Aorta (tissue), 5 donors: ENCODE measurements around the gene SMARCE1. TPM values are rescaled to one million over a fixed set of nuclear protein-coding genes. Genes with fewer than 3 reads are reported as not detected.

ENCODE experiments used
- ATAC-seq: fragments of 200-7000 bp; cut with Tn5 transposase; one replicate; pipeline ENCODE4 v1.9.1; 2022; ENCODE audit warnings: moderate library complexity; ENCODE audit not compliant: low FRiP score
- DNase-seq, 2 donors: peaks; one replicate each; pipeline ENCODE4 v3.0.0-alpha.2; 2020
- H3K27ac ChIP-seq, 2 donors: one replicate each; pipeline ENCODE4 v1.5.1; 2013; ENCODE audit warnings: low read length in 2 of 2, mild to moderate bottlenecking in 2 of 2, moderate library complexity in 2 of 2, control low read depth in 1 of 2, inconsistent platforms in 1 of 2, low read depth in 1 of 2
- H3K27me3 ChIP-seq, 2 donors: one replicate each; pipeline ENCODE4 v1.6.1; 2013; ENCODE audit warnings: control low read depth in 1 of 2, low read length in 1 of 2, mild to moderate bottlenecking in 1 of 2, moderate library complexity in 1 of 2; ENCODE audit not compliant: insufficient read depth in 2 of 2, control insufficient read depth in 1 of 2
- H3K36me3 ChIP-seq, 2 donors: one replicate each; pipeline ENCODE4 v1.6.1; 2013; ENCODE audit warnings: control low read depth in 1 of 2, low read length in 1 of 2, mild to moderate bottlenecking in 1 of 2; ENCODE audit not compliant: insufficient read depth in 2 of 2, control insufficient read depth in 1 of 2
- H3K4me1 ChIP-seq, 2 donors: one replicate each; pipeline ENCODE4 v1.6.1; 2013; ENCODE audit warnings: low read length in 2 of 2, control low read depth in 1 of 2, mild to moderate bottlenecking in 1 of 2, moderate library complexity in 1 of 2; ENCODE audit not compliant: insufficient read depth in 2 of 2, control insufficient read depth in 1 of 2
- H3K4me3 ChIP-seq, 2 donors: one replicate each; pipeline ENCODE4 v1.5.1; 2013; ENCODE audit warnings: low read length in 2 of 2, control low read depth in 1 of 2, mild to moderate bottlenecking in 1 of 2
- H3K9me3 ChIP-seq: one replicate; pipeline ENCODE4 v1.6.1; 2013; ENCODE audit warnings: mild to moderate bottlenecking, low read length; ENCODE audit not compliant: control insufficient read depth
- WGBS, 2 donors: extraction: QIAGEN DNeasy Blood & Tissue Kit; methylation state at CpG; one replicate each; pipeline ENCODE4 v1.1.7; 2013; 5-methylcytosine and 5-hydroxymethylcytosine counted together
- intact Hi-C, 2 donors: fragments of 100-400 bp; cut with DNase I; formaldehyde crosslinking; loops; one replicate each; pipeline versions ENCODE4 v1.14.2 to v1.15.0; 2022
- polyA plus RNA-seq, 2 donors: library from polyadenylated mRNA; stranded (reverse); fragments of 200-250 nt; gene quantifications; one replicate each; pipeline ENCODE4 v1.2.3, GENCODE V29; 2013
- total RNA-seq, 2 donors: library from RNA; stranded (reverse); fragmentation: NEBNext Ultra II Directional; extraction: Animal tissue kit (Norgen Biotek cat#: 25700); gene quantifications; one replicate each; pipeline ENCODE4 v1.2.1, GENCODE V29; 2021
- donor health status: healthy with polysubstance abuse.
- donor health status: Bipolar disorder and iron deficiency.
- donor health status: DM: no; HTN: no; CAD: no.
- donor health status: DM: no; HTN: no; CAD: no.
- donor health status: DM: yes; HTN: yes; CAD: no.

SMARCE1 gene
- total and polyA plus RNA-seq, 4 donors, result 61.0 to 84.4 (median 76.2) TPM

DNA sequence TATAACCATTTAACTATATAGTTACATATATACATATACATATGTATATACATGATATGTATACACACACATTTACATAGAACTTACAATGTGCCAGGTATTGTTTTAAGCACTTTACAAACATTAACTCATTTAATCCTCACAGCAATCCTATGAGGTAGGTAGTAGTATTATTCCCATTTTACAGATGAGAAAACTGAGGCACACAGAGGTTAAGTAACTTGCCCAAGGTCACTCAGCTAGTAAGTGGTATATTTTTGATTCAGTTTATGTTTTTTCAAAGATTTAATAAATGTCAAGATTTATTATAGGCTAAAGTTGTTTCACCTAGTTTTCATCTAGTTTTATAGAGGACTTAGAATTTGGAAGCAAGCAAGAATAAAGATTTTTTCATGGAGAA lies 10.8 kb upstream of the SMARCE1 start:
- intact Hi-C loops, result no loop called here

DNA sequence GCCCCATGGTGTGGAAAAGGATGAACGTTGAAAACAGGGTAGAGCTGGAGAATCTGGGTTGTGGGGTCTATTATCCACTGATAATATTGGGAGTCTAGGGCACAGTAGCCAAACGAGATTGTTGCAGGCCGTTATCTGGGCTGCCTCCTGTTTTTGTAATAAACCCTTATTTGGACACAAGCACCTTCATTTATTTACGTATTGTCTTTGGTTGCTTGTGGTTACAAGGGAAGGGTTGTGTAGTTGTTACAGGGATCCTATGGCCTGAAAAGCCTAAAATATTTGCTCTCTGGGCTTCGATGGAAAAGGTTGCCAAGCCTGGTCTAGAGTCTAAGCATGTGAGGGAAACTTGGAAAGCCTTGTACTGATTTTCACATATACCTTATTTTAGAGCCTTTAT lies 4.3 kb upstream of the SMARCE1 start:
- DNase-seq (no peak), ATAC-seq (no peak)
- H3K4me3 ChIP-seq, result no peak overlapping the region
- H3K27ac ChIP-seq, result no peak overlapping the region
- H3K36me3 ChIP-seq, result no peaks in the 10 kb centered on the region
- intact Hi-C loops, result no loop called here
- 64 to 79% methylated on average over 5 of the region's 5 CpGs for WGBS, 2 donors
- no peaks in the 10 kb centered on the region for H3K4me1 ChIP-seq
- H3K27me3 ChIP-seq, result no peaks in the 10 kb centered on the region
- no peaks in the 10 kb centered on the region for H3K9me3 ChIP-seq

More for the DNA sequence above, 10.8 kb upstream of the SMARCE1 start:
- Histone ChIP-seq H3K4me1 (no peaks in the 10 kb centered on the region), H3K4me3 (no peak overlapping the region), H3K27ac (no peak overlapping the region), H3K36me3 (no peaks in the 10 kb centered on the region), H3K9me3 (no peaks in the 10 kb centered on the region), H3K27me3 (peaks cover 0 to 1% of the 10 kb centered on the region in 2 donors)
- ATAC-seq (no peak), DNase-seq (no peak)

DNA sequence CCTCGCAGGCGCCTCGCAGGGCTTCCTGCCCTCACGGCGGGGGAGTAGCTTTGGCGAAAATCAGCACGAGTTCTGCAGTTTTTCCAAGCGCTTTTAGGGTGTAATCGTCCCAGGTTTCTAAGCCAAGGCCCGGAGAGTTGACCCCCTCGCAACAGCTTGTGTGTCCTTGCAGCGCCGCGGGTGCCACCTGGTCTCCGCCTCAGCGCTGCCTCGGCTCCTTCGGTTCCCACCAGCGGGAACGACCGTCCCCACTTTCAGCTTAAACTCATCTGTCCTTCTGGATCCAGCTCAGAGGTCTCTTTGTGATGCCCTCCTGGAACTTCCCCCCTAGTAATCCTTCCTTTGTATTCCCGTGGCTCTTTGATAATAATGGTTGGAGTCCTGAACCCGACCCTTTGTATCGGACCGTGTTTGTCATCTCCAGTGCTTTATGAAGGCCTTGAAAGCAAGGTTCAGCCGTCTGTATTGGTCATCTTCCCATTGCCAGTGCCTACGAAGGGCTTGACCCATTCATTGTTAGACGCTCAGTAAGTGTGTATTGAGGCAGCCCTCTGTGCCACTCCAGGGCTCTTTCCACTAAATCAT lies 858 bp upstream of the SMARCE1 start:
- DNase-seq, result peak in 1 of 2 donors; percentile 80
- Histone ChIP-seq H3K4me1 (no peaks in the 10 kb centered on the region), H3K27ac (peak overlapping the region; percentile 79 to 89), H3K9me3 (no peaks in the 10 kb centered on the region), H3K27me3 (no peaks in the 10 kb centered on the region), H3K36me3 (no peaks in the 10 kb centered on the region), H3K4me3 (peak overlapping the region; percentile 74 to 99)
- WGBS, 2 donors, result 2 to 3% methylated on average over 28 of the region's 28 CpGs
- peak; percentile 74 for ATAC-seq
- intact Hi-C loops, result loop anchor here in 1 of 2 donors (10.0 kb wide), 1 partner anchor 1016 kb away; no protein-coding TSS in a partner anchor

DNA sequence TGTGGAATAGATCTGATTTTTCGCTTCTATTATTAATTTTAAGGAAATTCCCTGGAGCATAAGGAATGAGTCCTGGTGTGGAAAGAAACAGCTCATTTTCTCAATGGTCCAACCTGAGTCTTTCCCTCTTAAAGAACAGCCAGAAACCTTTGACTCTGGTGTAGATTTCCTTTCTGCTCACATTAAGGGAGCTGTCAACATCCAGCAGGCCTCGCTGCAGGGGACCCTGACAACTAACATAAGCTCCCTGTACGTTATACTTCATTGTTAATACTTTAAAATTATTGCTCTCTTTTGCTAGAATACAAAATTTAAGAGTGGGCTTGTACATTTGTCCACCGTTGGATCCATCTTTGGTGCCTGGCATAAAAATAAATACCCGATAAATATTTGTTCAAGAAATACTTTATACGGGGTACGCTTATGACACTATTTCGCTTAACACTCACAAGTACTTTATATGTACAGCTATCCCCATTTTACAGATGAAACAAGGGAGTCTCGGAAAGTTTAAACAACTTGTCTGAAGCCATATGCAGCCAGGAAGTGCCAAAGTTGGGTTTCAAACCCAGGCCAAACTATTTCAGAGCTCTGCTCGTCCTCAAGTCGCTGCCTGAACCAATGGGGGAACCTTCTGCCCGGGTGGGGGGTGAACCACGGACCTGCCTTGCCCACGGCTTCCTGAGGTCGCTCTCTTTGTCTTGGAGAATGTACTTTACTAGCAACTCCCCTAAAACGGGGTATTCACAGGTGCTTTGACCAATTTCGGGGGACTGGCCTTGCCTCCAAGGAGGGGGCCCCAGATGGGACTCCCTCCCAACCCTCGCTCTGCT lies 611 bp downstream of the SMARCE1 start:
- Histone ChIP-seq H3K27me3 (no peaks in the 10 kb centered on the region), H3K27ac (peak overlapping the region; percentile 79 to 89), H3K9me3 (no peaks in the 10 kb centered on the region), H3K4me3 (peak overlapping the region; percentile 74 to 99), H3K4me1 (no peaks in the 10 kb centered on the region), H3K36me3 (no peaks in the 10 kb centered on the region)
- 7 to 8% methylated on average over 18 of the region's 18 CpGs for WGBS, 2 donors
- peak; percentile 22 for ATAC-seq
- intact Hi-C loops, result loop anchor here in 1 of 2 donors (10.0 kb wide), 1 partner anchor 1018 kb away; no protein-coding TSS in a partner anchor
- DNase-seq, result no peak

DNA sequence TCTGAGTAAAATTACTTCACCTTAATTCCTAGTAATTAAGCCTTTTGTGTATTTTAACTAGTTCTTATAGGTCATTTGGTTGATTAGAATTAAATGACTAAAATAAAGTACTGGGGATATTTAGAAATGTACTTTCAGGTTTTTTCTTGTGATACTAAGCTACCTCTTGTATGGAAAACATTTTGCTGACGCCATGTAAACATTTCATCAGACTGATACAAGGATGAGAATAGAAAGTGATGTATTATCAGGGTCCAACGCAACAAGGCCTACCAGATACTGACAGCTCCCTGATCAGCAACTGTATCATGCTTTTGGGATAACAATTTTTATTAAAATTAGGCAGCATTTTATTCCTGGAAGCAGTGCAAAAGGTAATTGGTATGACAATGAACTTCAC lies 1.7 kb downstream of the SMARCE1 start:
- no peak overlapping the region for H3K27ac ChIP-seq
- H3K36me3 ChIP-seq, result no peaks in the 10 kb centered on the region
- no peaks in the 10 kb centered on the region for H3K4me1 ChIP-seq
- H3K9me3 ChIP-seq, result no peaks in the 10 kb centered on the region
- no peak overlapping the region for H3K4me3 ChIP-seq
- intact Hi-C loops, result loop anchor here in 1 of 2 donors (10.0 kb wide), 1 partner anchor 1019 kb away; no protein-coding TSS in a partner anchor
- 71% methylated on average over 2 of the region's 2 CpGs for WGBS, 2 donors
- H3K27me3 ChIP-seq, result no peaks in the 10 kb centered on the region
- no peak for DNase-seq
- ATAC-seq, result no peak

DNA sequence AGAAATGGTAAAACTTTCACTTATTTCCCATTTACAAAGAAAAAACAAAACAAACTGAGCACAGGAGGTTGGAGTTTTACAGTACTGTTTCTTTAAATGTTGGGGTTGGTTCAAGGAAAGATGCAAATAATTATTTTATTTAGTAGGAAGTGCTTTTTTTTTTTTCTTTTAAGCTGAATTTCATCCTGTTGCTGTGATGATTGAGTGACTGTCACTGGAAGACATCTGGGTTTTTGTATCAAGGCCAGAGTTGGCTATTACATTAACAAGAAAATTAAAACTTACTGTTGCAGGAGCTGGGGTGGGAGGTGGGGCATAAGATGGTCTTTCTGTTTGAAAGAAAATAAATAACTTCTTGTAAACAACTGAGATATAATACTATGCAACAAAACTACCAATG lies 2.3 kb downstream of the SMARCE1 start:
- H3K27me3 ChIP-seq, result no peaks in the 10 kb centered on the region
- H3K9me3 ChIP-seq, result no peaks in the 10 kb centered on the region
- no peak for DNase-seq
- no peaks in the 10 kb centered on the region for H3K36me3 ChIP-seq
- no peak for ATAC-seq
- intact Hi-C loops, result loop anchor here in 1 of 2 donors (10.0 kb wide), 1 partner anchor 1020 kb away; no protein-coding TSS in a partner anchor
- H3K4me1 ChIP-seq, result no peaks in the 10 kb centered on the region
- H3K4me3 ChIP-seq, result no peak overlapping the region
- H3K27ac ChIP-seq, result no peak overlapping the region

DNA sequence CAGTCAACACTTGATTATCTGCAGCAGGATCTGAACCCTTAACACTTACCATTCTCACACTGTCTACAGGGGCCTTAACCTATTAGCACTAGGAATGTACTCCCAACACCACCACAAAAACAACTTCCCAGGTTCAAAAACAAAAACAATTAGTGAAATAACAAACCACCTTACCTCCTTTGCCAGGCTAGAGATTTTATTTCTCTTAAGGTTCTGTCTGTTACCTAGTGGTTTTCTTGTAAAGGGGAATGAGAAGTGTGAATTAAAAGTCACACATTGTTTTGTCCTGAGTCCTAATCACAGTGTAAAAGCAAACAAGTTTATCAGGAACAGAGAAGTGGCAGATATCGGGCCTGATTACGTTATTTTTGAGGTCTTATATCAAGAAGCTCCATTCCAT lies 9.7 kb downstream of the SMARCE1 start:
- WGBS, 2 donors, result 56 to 62% methylated on average over 2 of the region's 2 CpGs
- DNase-seq (no peak), ATAC-seq (no peak)
- H3K27me3 ChIP-seq, result no peaks in the 10 kb centered on the region
- H3K9me3 ChIP-seq, result no peaks in the 10 kb centered on the region
- H3K4me1 ChIP-seq, result peaks cover 0 to 2% of the 10 kb centered on the region in 2 donors
- no peak overlapping the region for H3K4me3 ChIP-seq
- intact Hi-C loops, result no loop called here
- no peak overlapping the region for H3K27ac ChIP-seq
- H3K36me3 ChIP-seq, result peaks cover 6 to 7% of the 10 kb centered on the region in 2 donors

DNA sequence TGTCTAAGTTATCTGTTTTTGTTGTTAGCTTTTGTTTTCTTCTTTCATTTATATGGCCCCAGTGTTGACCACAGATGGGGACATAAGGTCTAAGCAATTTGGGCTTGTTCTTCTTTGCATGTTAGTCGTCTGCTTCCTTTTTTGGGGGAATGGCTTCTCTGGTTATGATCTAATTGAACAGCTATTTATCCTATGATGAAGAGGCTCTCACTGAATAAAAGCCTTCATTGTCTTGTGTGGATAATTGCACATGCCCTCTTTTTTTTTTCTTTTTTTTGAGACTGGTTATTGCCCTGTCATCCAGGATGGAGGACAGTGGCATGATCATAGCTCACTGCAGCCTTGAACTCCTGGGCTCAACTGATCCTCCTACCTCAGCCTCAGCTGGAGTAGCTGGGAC lies 13.7 kb downstream of the SMARCE1 start:
- DNase-seq (no peak), ATAC-seq (no peak)
- Histone ChIP-seq H3K36me3 (peaks cover 13% of the 10 kb centered on the region in 2 donors), H3K27me3 (no peaks in the 10 kb centered on the region), H3K4me1 (peaks cover 0 to under 1% of the 10 kb centered on the region in 2 donors), H3K4me3 (no peak overlapping the region), H3K9me3 (no peaks in the 10 kb centered on the region), H3K27ac (no peak overlapping the region)
- WGBS, 2 donors, result 45 to 68% methylated on average over 1 of the region's 1 CpG
- intact Hi-C loops, result no loop called here

DNA sequence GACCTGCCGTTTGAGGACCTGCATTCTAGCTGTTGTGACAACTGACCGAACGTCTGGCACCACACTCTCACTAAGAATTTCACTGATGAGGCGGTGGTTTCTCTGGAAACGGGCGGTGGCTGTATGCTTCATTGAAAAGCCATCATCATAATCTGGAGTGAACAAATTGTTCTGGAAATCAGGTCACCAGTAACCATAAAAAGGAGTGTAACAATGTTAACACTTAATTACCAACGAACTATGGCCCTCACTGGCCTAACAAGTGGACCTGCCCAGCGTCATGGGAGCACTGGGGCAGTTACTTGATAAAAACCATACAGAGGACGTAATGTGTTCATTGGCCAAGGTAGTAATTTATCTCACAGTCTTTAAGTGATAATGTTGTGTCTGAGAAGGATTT lies 15.4 kb downstream of the SMARCE1 start:
- intact Hi-C loops, result no loop called here
- H3K4me3 ChIP-seq, result no peak overlapping the region
- ATAC-seq (no peak), DNase-seq (no peak)
- no peaks in the 10 kb centered on the region for H3K9me3 ChIP-seq
- peaks cover 9 to 11% of the 10 kb centered on the region in 2 donors for H3K36me3 ChIP-seq
- 79 to 80% methylated on average over 9 of the region's 9 CpGs for WGBS, 2 donors
- H3K27me3 ChIP-seq, result no peaks in the 10 kb centered on the region
- H3K4me1 ChIP-seq, result no peaks in the 10 kb centered on the region
- no peak overlapping the region for H3K27ac ChIP-seq
